ENCODE data around the gene LRBA.
"Not testable (repeated sequence)": the region's sequence is repeated elsewhere in the genome, so short reads cannot be mapped to it uniquely, and the experiment has no call there.

The LRBA gene

DNA sequence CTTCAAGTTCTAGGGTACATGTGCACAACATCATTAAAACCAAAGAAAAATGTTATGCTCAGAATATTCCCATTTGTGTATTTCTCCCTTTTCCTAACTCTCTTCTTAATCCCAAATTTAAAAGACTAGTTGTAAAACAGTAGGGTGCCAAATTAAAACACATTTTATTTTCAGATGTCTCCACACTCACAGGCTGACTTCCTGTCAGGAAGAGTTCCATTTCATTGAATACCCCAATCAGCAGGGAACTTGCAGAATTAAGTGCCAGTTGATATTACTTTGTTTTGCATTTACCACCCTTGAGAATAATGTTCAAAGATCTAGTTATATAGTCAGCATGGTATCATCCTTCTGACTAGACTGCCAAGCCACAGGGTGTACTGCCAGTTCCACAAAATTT lies 225.2 kb downstream of the LRBA start:
- no peak for DNase-seq

DNA sequence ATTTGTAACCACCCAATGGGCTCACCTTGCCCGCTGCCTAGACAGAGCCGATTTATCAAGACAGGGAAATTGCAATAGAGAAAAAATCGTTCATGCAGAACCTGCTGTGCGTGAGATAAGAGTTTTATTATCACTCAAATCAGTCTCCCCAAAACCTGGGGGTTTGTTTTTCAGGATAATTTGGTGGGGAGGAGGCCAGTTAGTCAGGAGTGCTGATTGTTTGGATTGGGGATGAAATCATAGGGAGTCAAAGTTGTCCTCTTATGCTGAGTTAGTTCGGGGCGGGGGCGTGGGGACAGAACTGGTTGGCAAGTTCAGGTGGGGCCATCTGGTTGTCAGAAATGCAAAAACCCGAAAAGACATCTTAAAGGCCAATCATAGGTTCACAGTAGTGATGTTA lies 230.1 kb downstream of the LRBA start:
- DNase-seq = no peak

GRCh38 chr4:150784305-150784704 lies 230.8 kb downstream of the LRBA start:
- no peak for DNase-seq

DNA sequence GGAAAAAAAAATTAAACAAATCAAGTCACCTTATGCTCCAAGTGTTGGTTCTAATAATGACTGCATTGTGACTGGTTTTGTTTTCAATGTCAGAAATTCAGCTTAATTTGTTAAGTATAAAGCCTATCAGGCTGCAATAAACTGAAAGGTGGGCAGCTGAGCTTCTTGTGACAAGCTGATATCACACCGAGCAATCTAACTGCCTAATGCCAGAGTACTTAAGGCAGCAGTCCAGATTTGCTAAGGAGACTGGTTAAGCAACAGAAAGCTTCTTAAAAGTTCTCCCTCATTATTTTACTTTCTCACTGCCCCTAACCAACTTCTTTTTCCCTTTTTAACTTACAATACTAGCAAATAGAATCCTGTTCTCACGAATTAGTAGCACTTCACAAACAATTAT lies 232.2 kb downstream of the LRBA start:
- DNase-seq = peak; percentile 45

- DNase-seq = peak; percentile 33
Measured at GRCh38 chr4:150782311-150782710, 232.8 kb downstream of the LRBA start.

GRCh38 chr4:150781191-150781590 lies 233.9 kb downstream of the LRBA start:
- peak; percentile 81 for DNase-seq

DNA sequence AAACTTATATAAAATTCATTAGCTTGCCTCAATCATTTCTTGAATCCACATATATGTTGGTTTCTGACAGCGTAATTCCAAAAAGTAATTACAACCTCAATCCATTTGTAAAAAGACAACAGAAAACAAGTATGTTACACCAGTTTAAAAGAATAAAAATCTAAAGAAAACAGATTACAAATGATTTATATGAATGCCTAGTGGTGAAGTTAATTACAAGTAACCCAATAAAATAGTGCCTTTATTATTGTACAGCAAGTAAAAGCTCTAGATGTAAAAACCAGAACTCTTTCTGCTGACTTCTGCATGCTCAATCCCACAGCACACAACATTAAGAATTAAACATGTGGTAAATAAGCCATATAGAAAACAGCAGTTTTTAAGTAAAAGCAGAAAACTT lies 235.4 kb downstream of the LRBA start:
- no peak for DNase-seq

GRCh38 chr4:150773729-150774449 lies 241.2 kb downstream of the LRBA start:
- no peak for DNase-seq

- DNase-seq = no peak
Measured at GRCh38 chr4:150773032-150773431, 242.1 kb downstream of the LRBA start.

GRCh38 chr4:150771382-150771781 lies 243.7 kb downstream of the LRBA start:
- DNase-seq = no peak

GRCh38 chr4:150769845-150770244 lies 245.2 kb downstream of the LRBA start:
- DNase-seq = no peak

GRCh38 chr4:150769248-150769647 lies 245.8 kb downstream of the LRBA start:
- no peak for DNase-seq

DNA sequence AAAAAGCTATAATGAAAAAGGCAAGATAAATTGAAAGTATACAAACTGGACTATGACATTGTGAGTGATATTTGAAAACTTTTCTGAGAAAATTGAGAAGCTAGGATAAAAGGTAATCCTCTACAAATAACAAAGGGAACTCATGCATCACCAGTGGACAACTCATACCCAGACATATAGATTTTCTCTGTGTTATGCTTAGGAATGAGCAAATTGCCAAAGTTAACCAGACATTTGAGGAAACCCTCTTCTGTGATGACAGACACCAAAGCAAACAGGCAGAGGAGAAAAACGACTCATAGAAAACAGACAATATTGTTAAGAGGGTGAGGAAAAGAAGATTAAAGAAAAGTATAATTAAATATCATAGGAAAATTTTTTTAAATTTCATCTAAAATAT lies 246.6 kb downstream of the LRBA start:
- no peak for DNase-seq

DNA sequence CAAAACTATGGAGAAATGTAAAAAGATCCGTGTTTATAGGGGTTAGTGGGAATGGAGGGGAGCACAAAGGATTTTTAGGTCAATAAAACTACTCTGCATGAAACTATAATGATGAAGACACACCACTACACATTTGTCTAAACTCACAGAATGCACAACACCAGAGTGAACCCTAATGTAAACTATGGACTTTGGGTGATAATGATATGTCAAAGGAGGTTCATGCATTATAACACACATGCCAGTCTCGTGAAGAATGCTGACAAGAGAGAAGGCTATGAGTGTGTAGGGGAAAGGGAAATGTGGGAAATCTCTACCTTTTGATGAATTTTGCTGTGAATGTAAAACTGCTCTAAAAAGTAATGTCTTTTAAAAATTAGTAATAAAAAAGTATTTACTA lies 249.9 kb downstream of the LRBA start:
- DNase-seq = no peak

GRCh38 chr4:150751648-150752047 lies 263.4 kb downstream of the LRBA start:
- DNase-seq = no peak

GRCh38 chr4:150750824-150751223 lies 264.3 kb downstream of the LRBA start:
- DNase-seq = no peak

- DNase-seq = no peak
Measured at GRCh38 chr4:150746156-150746555, 268.9 kb downstream of the LRBA start.

DNA sequence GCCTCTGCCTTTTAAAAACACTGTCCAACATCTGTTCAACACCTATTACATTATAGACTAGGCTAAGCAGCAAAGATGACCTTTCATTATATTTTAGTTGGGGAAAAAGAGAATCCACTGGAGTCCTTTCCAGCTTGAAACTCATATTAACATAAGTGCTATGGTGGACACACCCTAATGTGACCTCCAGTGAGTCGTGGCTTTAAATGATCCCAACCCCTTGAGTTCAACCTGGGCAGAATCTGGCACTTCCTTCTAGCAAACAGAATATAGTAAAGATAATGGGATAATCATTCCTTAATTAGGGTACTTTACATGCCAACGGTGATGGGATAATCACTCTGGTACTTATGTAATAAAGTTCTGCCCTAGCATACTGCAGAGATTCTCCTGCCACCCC lies 270.5 kb downstream of the LRBA start:
- peak; percentile 46 for DNase-seq

GRCh38 chr4:150743564-150744342 lies 271.3 kb downstream of the LRBA start:
- no peak for DNase-seq

DNA sequence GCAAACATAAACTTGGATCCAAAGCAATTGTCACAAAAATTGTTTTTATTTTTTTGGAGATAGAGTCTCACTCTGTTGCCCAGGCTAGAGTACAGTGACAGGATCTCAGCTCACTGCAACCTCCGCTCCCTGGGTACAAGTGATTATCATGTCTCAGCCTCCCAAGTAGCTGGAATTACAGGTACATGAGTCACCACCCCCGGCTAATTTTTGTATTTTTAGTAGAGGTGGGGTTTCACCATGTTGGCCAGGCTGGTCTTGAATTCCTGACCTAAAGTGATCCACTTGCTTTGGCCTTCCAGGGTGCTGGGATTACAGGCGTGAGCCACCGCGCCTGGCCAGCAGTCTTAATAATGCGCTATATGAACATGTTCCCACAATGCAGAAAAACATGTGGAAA lies 272.2 kb downstream of the LRBA start:
- DNase-seq = not testable (repeated sequence)

GRCh38 chr4:150739591-150739990 lies 275.5 kb downstream of the LRBA start:
- DNase-seq = no peak

GRCh38 chr4:150725957-150726523 lies 289.0 kb downstream of the LRBA start:
- DNase-seq = no peak

- no peak for DNase-seq
Measured at GRCh38 chr4:150723727-150724411, 291.2 kb downstream of the LRBA start.
